Lung (tissue), 12 donors: ENCODE results near the gene KRT78. TPM values are rescaled to one million over a fixed set of nuclear protein-coding genes. Genes with fewer than 3 reads are reported as not detected.
"Not testable (repeated sequence)": the region's sequence is repeated elsewhere in the genome, so short reads cannot be mapped to it uniquely, and the experiment has no call there.

Experiments used
- ATAC-seq: fragments of 200-7000 bp; cut with Tn5 transposase; one replicate; pipeline ENCODE4 v1.9.1; 2020; ENCODE audit warnings: moderate number of reproducible peaks; ENCODE audit not compliant: insufficient read depth, low FRiP score
- DNase-seq, 3 donors: peaks; one replicate each; pipeline ENCODE4 v3.0.0-alpha.2; 2013 to 2017
- H3K27ac ChIP-seq, 2 donors: one replicate each; pipeline ENCODE4 v1.5.1; 2013; ENCODE audit warnings: mild to moderate bottlenecking in 2 of 2, moderate library complexity in 2 of 2, control low read depth in 1 of 2, inconsistent platforms in 1 of 2, low read depth in 1 of 2, low read length in 1 of 2
- H3K27me3 ChIP-seq, 3 donors: one replicate each; pipeline ENCODE4 v1.5.1; 2013; ENCODE audit warnings: low read length in 2 of 3; ENCODE audit not compliant: control insufficient read depth in 3 of 3, insufficient read depth in 3 of 3
- H3K36me3 ChIP-seq, 4 donors: one replicate each; pipeline ENCODE4 v1.5.1; 2013; ENCODE audit warnings: low read length in 4 of 4, mild to moderate bottlenecking in 1 of 4, moderate library complexity in 1 of 4; ENCODE audit not compliant: control insufficient read depth in 4 of 4, insufficient read depth in 4 of 4
- H3K4me1 ChIP-seq, 5 donors: one replicate each; pipeline ENCODE4 v1.5.1; 2013; ENCODE audit warnings: low read length in 5 of 5, mild to moderate bottlenecking in 2 of 5, moderate library complexity in 1 of 5; ENCODE audit not compliant: control insufficient read depth in 5 of 5, insufficient read depth in 5 of 5
- H3K4me3 ChIP-seq: one replicate; pipeline ENCODE4 v1.5.1; 2013; ENCODE audit warnings: mild to moderate bottlenecking, control low read depth, moderate library complexity
- H3K9ac ChIP-seq, 2 donors: one replicate each; pipeline ENCODE4 v1.5.1; 2013; ENCODE audit warnings: low read length in 2 of 2, control low read depth in 1 of 2; ENCODE audit not compliant: insufficient read depth in 1 of 2
- H3K9me3 ChIP-seq, 4 donors: one replicate each; pipeline ENCODE4 v1.5.1; 2013; ENCODE audit warnings: low read length in 3 of 4, mild to moderate bottlenecking in 1 of 4, moderate library complexity in 1 of 4; ENCODE audit not compliant: control insufficient read depth in 4 of 4, insufficient read depth in 3 of 4
- CTCF ChIP-seq: IDR thresholded peaks from 2 replicates; pipeline ENCODE4 v1.5.1; 2012; ENCODE audit warnings: mild to moderate bottlenecking; ENCODE audit errors: control extremely low read depth, extremely low read depth
- WGBS, 2 donors: extraction: QIAGEN DNeasy Blood & Tissue Kit; methylation state at CpG; one replicate each; pipeline ENCODE4 v1.1.7; 2013; 5-methylcytosine and 5-hydroxymethylcytosine counted together
- polyA plus RNA-seq, 2 donors: library from polyadenylated mRNA; stranded (reverse); fragments of 200-250 nt; gene quantifications; one replicate each; pipeline ENCODE4 v1.2.1, GENCODE V29; 2013
- total RNA-seq, 2 donors: library from RNA; depleted of rRNA in 1 of 2; stranded (reverse); fragments of >200 nt in 1 of 2; gene quantifications; one replicate each; pipeline ENCODE4 v1.2.1, GENCODE V29; 2014 to 2021
- donor health status: control.
- donor health status: control.
- donor health status: Bipolar disorder and iron deficiency.
- donor health status: healthy.
- donor health status: DM: yes; HTN: yes; CAD: no.

The KRT78 gene
- total and polyA plus RNA-seq, 4 donors: 0.02 to 0.65 TPM; not detected in 2

GRCh38 chr12:52856787-52857186, 8.0 kb upstream of the KRT78 start:
- Histone ChIP-seq H3K36me3 (no peaks in the 10 kb centered on the region), H3K27me3 (peaks cover 0 to 12% (median 2%) of the 10 kb centered on the region in 3 donors), H3K9me3 (no peaks in the 10 kb centered on the region), H3K4me3 (no peak overlapping the region), H3K4me1 (no peaks in the 10 kb centered on the region), H3K9ac (no peak overlapping the region), H3K27ac (no peak overlapping the region)
- WGBS, 2 donors: 82 to 87% methylated on average over 3 of the region's 3 CpGs
- TF ChIP-seq CTCF: no peak
- no peak for DNase-seq
- no peak for ATAC-seq

GRCh38 chr12:52856077-52856476, 7.3 kb upstream of the KRT78 start:
- H3K4me1 ChIP-seq, ATAC-seq, H3K36me3 ChIP-seq, H3K9me3 ChIP-seq, DNase-seq, H3K27ac ChIP-seq, H3K9ac ChIP-seq, H3K4me3 ChIP-seq: not testable (repeated sequence)
- H3K27me3 ChIP-seq: peaks cover 0 to 16% (median 2%) of the 10 kb centered on the region in 3 donors
- 91 to 98% methylated on average over 2 of the region's 2 CpGs for WGBS, 2 donors

- no peak for TF ChIP-seq CTCF
- Histone ChIP-seq H3K4me1 (peaks cover 0 to 5% (median 0%) of the 10 kb centered on the region in 5 donors), H3K36me3 (no peaks in the 10 kb centered on the region), H3K4me3 (no peak overlapping the region), H3K9me3 (no peaks in the 10 kb centered on the region), H3K27ac (no peak overlapping the region), H3K27me3 (peaks cover 0 to 16% (median 4%) of the 10 kb centered on the region in 3 donors), H3K9ac (no peak overlapping the region)
- DNase-seq (no peak), ATAC-seq (no peak)
Observed at GRCh38 chr12:52851787-52852186, 3.0 kb upstream of the KRT78 start.

GRCh38 chr12:52850681-52851080, 1.9 kb upstream of the KRT78 start:
- ATAC-seq (no peak), DNase-seq (no peak)
- WGBS, 2 donors: 78 to 79% methylated on average over 5 of the region's 5 CpGs
- no peaks in the 10 kb centered on the region for H3K36me3 ChIP-seq
- H3K9me3 ChIP-seq: no peaks in the 10 kb centered on the region
- no peak for TF ChIP-seq CTCF
- peaks cover 0 to 5% (median 0%) of the 10 kb centered on the region in 5 donors for H3K4me1 ChIP-seq
- H3K27me3 ChIP-seq: peaks cover 0 to 16% (median 4%) of the 10 kb centered on the region in 3 donors
- H3K27ac ChIP-seq: no peak overlapping the region
- H3K9ac ChIP-seq: no peak overlapping the region
- H3K4me3 ChIP-seq: no peak overlapping the region
